ENCODE measurements around the gene NMRK1. TPM values are rescaled to one million over a fixed set of nuclear protein-coding genes. Genes with fewer than 3 reads are reported as not detected.

Gene NMRK1
- total RNA-seq, 4 donors from 2014 or later: 1.3 to 32.5 (median 15.6) TPM

DNA sequence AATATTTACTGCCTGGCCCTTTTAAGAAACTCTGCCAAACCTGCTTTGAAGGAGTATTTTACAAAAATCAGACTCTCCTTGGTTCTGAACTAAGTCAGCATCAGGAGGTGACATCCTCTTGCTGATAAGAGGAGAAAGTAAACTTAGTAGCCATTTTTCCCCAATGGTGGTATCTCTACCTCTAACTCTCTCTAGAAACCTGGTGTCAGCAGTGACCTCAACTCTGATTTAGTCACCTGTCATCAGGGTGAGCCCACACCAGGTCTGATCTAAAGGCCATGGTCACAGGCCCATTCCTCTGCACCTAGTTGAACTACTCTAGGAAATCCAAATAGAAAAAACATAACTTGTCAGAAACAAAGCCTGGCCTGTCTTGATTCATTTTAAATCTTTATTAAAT, 64.1 kb downstream of the NMRK1 start:
- H3K4me1 ChIP-seq: no peaks in the 10 kb centered on the region
- H3K27ac ChIP-seq: no peak overlapping the region
- no peaks in the 10 kb centered on the region for H3K9me3 ChIP-seq
- intact Hi-C loops (cut with DNase I; ENCODE audit: low total_unique reads): loop anchor here (10.0 kb wide), 1 partner anchor 51 kb away; no protein-coding TSS in a partner anchor
- H3K36me3 ChIP-seq: no peaks in the 10 kb centered on the region
- TF ChIP-seq POLR2A (IDR thresholded peaks at IDR 0.05): no peak
- TF ChIP-seq, protein P1, sequence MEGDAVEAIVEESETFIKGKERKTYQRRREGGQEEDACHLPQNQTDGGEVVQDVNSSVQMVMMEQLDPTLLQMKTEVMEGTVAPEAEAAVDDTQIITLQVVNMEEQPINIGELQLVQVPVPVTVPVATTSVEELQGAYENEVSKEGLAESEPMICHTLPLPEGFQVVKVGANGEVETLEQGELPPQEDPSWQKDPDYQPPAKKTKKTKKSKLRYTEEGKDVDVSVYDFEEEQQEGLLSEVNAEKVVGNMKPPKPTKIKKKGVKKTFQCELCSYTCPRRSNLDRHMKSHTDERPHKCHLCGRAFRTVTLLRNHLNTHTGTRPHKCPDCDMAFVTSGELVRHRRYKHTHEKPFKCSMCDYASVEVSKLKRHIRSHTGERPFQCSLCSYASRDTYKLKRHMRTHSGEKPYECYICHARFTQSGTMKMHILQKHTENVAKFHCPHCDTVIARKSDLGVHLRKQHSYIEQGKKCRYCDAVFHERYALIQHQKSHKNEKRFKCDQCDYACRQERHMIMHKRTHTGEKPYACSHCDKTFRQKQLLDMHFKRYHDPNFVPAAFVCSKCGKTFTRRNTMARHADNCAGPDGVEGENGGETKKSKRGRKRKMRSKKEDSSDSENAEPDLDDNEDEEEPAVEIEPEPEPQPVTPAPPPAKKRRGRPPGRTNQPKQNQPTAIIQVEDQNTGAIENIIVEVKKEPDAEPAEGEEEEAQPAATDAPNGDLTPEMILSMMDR (IDR thresholded peaks at IDR 0.05): no peak
- H3K4me3 ChIP-seq: no peak overlapping the region
- H3K27me3 ChIP-seq: no peaks in the 10 kb centered on the region
- DNase-seq: no peak

DNA sequence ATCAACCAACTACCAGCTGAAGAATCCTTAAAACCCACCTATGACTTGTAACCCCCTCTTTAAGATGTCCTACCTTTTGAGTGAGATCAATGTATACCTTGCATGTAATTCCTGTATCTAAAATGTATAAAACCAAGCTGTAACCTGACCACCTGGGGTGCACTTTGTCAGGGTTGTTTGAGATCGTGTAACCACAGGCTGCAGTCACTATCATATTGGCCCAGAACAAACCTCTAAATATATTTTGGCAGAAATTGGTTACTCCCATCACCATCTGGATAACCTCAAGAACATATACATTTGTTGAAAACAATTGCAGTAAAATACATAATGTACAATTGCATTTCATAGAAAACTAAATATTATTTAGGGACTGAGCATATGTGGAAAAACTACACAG, 68.3 kb downstream of the NMRK1 start:
- Histone ChIP-seq H3K4me3 (no peak overlapping the region), H3K36me3 (no peaks in the 10 kb centered on the region), H3K9me3 (no peaks in the 10 kb centered on the region), H3K4me1 (no peaks in the 10 kb centered on the region), H3K27me3 (no peaks in the 10 kb centered on the region), H3K27ac (no peak overlapping the region)
- no peak for DNase-seq
- intact Hi-C loops (cut with DNase I; ENCODE audit: low total_unique reads): loop anchor here (10.0 kb wide), 1 partner anchor 55 kb away; no protein-coding TSS in a partner anchor
- TF ChIP-seq, protein P1 (IDR thresholded peaks at IDR 0.05): no peak
- no peak for TF ChIP-seq POLR2A (IDR thresholded peaks at IDR 0.05)

DNA sequence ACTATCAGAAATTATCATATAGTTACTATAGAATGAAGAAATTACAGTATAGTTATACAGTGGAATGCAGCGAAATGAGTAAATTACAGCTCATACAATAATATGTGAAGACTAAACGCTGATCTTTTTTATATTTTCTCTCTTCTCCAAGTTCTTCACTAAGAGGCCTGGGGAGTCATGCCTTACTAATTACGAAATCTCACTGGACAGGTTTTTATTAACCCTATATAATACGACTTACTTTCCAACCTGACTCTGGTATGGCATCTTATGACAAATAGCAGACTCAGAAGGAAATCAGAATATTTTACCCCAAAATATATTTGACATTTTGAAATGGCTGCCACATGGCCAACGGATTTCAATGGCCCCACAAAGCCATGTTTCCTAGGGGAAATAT, 68.9 kb downstream of the NMRK1 start:
- no peaks in the 10 kb centered on the region for H3K9me3 ChIP-seq
- no peak overlapping the region for H3K27ac ChIP-seq
- no peak for DNase-seq
- H3K4me1 ChIP-seq: no peaks in the 10 kb centered on the region
- H3K36me3 ChIP-seq: no peaks in the 10 kb centered on the region
- no peaks in the 10 kb centered on the region for H3K27me3 ChIP-seq
- H3K4me3 ChIP-seq: no peak overlapping the region
- intact Hi-C loops (cut with DNase I; ENCODE audit: low total_unique reads): no loop called here
- TF ChIP-seq, protein P1 (IDR thresholded peaks at IDR 0.05): no peak

DNA sequence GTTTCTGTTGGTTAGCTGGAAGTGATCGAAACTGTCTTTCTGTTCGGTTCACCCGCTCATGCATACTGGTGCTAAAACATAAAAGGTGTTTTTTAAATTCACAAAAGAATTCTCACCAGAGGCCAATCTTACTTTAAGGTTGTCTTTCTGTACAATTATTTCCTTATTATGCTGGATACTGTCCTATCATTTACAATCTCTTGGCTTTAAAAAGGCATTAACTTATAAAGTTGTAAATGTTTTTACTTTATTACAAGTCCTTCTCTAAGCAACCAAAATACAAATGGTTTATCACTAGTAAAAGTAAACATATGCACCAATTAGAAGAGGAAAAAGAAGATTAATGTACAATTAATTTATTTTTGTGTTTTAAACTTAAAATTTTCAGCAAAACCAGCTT, 70.6 kb downstream of the NMRK1 start:
- Histone ChIP-seq H3K4me3 (no peak overlapping the region), H3K9me3 (no peaks in the 10 kb centered on the region), H3K27ac (no peak overlapping the region), H3K36me3 (no peaks in the 10 kb centered on the region), H3K27me3 (no peaks in the 10 kb centered on the region), H3K4me1 (no peaks in the 10 kb centered on the region)
- no peak for TF ChIP-seq POLR2A (IDR thresholded peaks at IDR 0.05)
- TF ChIP-seq, protein P1 (IDR thresholded peaks at IDR 0.05): no peak
- DNase-seq: no peak
- intact Hi-C loops (cut with DNase I; ENCODE audit: low total_unique reads): no loop called here

DNA sequence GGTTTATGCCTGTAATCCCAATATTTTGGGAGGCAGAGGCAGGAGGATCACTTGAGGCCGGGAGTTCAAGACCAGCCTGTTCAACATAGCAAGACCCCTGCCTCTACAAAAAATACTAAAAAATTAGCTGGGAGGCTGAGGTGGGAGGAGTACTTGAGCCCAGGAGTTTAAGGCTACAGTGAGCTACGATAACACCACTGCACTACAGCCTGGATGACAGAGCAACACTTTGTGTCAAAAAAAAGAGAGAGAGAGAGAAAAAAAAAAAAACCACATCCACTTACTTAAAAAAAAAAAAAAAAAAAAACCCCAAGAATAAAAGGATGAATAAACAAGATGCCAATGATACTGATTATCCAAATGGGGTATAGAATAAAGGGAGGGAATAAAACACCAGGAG, 74.2 kb downstream of the NMRK1 start:
- no peaks in the 10 kb centered on the region for H3K9me3 ChIP-seq
- no peaks in the 10 kb centered on the region for H3K4me1 ChIP-seq
- H3K4me3 ChIP-seq: no peak overlapping the region
- TF ChIP-seq, protein P1 (IDR thresholded peaks at IDR 0.05): no peak
- TF ChIP-seq POLR2A (IDR thresholded peaks at IDR 0.05): no peak
- H3K27ac ChIP-seq: no peak overlapping the region
- H3K27me3 ChIP-seq: no peaks in the 10 kb centered on the region
- DNase-seq: no peak
- no peaks in the 10 kb centered on the region for H3K36me3 ChIP-seq
- intact Hi-C loops (cut with DNase I; ENCODE audit: low total_unique reads): no loop called here

Small RNAs within 50 kb of the gene (small RNA-seq; reads per million reads assigned to genes)
- gene RF02271: not detected

Other genes with a start within 250 kb of the NMRK1 start
- gene TRPM6, start 200.2 kb downstream of the NMRK1 start, total RNA-seq: 1 to 10 TPM in 2 of 4 donors, under 1 TPM in 1, not detected in 1; 0.76 to 2.9 (median 2.3) TPM
- 10 to 100 TPM in 1 of 4 donors, 1 to 10 TPM in 3; 2.8 to 17.6 (median 5.6) TPM for gene C9orf40, start 135.2 kb downstream of the NMRK1 start, total RNA-seq
- 10 to 100 TPM; 19.2 to 74.3 (median 22.8) TPM for gene CARNMT1, start 59.9 kb downstream of the NMRK1 start, total RNA-seq
- 10 to 100 TPM in 3 of 4 donors, 1 to 10 TPM in 1; 3.3 to 54.4 (median 32.2) TPM for gene OSTF1, start 359 bp upstream of the NMRK1 start, total RNA-seq

Measured in uterus (tissue), 4 donors.